NCI-H2081 treated with DMSO at 0.1 percent for 48 hours (cell line): ENCODE data around the gene XAGE2.
"Not testable (repeated sequence)": the region's sequence is repeated elsewhere in the genome, so short reads cannot be mapped to it uniquely, and the experiment has no call there.

Source experiments
- DNase-seq: peaks from one replicate; lab custom pipeline; 2025; lab: John Stamatoyannopoulos, UW

XAGE2 gene, protein sequence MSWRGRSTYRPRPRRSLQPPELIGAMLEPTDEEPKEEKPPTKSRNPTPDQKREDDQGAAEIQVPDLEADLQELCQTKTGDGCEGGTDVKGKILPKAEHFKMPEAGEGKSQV

DNA sequence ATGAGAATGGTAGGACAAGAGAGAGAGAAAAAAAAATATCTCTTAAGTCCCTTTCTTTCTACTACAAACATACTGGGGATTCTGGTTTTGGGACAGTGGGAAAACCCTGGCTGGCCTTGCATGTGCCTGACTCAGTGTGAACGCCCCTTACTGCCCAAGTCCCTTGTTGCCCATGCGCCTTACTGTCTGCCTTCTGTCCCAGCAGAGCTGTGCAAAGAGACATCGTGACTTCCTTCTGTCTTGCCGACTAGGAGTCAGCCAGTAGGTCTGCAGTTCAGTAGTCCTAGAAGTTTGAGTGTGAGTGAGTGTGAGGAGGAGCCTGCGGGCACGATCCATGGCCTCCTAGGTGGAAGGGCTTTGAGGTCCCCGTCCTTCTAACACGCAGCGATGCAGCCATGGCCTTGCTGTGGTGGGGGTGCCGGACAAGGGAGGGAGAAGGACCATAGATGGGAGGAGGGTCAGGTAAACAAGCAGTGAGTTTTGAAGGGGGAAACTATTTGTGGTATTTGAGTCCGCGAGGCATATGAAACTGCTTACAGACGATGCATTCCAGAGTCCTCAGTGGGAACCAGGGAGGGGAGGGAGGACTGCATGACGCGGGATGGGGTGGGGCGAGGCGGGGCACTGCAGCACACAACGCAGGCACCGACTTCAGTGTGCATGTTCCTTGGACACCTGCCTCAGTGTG is at the start of gene XAGE2:
TSS of gene XAGE2 (plus strand) at position 654 of the 688 bp plus-strand sequence. CDS start 994 bp downstream, outside the sequence.
- DNase-seq = no peak

DNA sequence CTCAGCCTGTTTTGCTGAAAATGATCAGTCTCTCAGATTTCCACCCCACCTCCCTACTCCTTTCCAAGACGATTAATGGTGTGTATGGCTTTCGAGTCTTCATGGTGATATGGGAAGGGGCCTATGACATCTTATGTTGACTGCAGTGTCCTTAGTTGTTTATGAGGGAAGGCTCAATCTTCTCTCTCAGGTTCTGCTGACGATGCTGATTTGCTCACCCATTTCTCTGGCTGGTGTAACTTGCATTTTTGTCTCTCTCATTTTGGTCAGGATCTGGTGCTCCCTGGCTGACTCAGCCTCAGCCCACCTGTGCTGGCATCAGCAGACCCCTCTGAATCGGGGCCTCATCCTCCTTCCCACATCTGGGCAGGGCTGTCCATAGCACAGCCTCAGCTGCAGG is 31.4 kb upstream of the XAGE2 start:
- DNase-seq = no peak

DNA sequence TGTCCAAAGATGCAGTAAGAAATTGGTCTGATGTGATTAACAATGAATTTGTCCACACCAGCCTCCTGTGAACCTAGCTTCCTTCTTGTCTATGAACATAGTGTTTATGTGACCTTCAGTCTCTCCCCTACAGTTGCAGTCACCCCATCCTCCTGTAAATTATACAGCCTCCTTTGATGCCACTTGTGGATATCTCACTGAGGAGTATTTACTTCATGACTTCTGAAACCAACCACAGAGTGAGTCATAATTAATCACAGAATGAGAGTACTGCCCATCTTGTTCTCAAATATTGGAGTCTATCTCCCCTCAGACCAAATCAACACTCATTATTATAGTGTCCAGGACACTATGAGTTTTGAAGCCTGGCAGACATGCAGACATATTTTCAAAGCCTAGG is 27.3 kb upstream of the XAGE2 start:
- no peak for DNase-seq

DNA sequence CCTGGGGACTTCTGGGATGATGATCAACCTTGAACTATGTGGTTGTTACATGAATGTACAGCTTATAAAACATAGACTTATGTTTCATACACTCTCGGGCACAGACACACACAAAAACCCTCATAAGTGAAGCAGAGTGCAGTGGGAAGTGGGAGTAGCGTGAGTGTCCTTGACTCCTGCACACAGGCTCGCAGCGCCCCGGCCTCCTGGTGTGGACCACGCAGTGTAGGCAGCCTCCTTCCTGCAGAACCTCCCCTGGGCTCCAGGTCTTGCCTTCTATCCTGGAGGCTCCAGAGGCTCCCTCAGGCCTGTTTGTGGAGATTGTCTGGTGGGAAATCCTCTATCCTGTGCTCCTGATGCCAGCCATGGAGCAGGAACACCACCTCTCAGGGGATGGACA is 25.7 kb upstream of the XAGE2 start:
- DNase-seq = not testable (repeated sequence)

DNA sequence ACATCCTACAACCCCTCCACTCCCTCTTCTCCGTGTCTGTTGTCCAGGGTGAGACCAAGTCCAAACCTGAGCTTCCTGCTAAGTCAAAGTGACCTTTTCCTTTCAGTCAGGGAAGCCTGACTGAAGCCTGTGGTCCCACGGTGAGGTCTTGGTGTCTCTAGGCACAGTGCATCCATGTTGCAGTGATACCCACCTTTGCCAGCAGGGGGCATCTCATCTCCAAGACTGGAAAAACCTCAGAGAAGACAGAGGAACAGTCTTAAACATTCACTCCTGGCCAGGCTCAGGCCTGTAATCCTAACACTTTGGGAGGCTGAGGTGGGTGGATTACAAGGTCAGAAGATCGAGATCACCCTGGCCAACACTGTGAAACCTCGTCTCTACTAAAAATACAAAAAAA is 23.4 kb upstream of the XAGE2 start:
- not testable (repeated sequence) for DNase-seq

DNA sequence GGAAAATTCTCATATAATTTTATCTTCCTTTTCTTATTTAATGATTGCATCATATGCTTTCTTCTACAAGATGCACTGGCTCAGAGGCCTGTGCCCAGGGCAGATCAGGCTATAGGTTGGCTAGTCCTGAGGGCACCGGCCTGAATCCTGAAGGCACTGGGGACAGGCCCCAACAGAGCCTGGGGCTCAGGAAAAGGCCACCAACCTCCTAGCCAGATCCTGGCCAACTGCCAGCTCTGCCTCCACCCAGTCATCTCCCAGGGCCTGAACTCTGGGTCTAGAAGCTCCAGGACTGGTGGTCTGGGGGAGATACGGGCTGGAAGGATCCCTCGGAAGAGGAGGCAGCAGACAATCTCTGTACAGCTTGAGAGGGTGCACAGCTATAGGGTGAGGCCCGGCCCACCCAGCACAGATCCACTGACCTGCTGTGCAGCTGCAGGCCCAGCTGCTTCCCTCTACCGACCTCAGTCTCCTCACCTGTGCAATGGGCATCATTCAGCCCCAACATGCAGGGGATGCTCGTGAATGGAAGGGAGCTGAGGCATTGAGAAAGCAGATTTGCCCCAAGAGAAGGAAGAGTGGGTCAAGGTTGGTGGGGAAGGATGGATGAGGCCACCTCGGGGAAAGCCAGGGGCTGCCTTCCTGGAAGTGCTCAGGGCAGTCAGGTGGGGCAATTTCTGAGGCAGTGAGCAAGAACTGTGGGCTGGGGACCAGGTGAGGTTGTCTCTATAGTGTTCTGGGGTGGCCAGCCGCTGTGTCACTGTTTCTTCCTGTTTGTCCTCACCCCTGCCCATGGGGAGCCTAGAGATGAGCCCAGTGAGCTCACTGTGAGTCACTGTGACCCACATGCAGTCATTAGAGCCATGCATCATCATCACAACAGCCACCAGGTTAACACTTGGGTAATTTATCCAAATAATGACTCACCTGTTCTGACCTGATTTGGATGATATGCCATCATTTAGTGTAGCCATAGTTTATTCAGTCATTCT is 22.4 kb upstream of the XAGE2 start:
- no peak for DNase-seq

DNA sequence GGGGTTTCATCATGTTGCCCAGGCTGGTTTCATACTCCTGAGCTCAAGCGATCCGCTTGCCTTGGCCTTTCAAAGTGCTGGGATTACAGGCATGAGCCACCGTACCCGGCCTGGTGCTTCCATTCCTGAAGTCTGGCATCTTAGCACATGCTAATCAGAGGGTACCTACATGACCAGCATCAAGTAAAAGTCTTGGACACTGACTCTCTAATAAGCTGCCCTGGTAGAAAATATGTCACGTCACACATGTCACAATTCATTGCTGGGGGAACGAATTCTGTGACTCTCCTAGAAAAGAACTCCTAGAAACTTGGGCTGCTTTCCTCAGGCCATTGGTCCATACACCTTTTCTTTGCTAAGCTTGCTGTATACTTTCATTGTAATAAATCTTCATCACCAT is 19.1 kb upstream of the XAGE2 start:
- DNase-seq = no peak

DNA sequence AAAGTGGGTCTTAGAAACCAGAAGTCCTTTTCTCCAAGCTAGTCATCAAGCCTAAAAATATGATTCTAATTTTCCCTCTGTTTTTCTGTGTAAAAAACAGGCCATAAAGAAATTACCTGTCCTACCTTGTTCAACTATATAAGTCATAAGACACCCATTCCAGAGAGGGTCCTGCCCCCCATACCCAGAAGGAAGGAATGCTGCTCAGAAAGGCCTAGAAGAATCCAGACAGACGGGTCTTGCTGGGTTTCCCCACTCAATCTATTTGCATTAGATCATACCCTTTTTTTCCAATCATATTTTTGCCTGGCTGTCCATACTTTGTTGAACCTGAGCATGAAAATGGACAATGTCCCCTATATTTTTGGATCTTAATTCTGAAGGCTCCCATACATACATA is 16.3 kb upstream of the XAGE2 start:
- no peak for DNase-seq

DNA sequence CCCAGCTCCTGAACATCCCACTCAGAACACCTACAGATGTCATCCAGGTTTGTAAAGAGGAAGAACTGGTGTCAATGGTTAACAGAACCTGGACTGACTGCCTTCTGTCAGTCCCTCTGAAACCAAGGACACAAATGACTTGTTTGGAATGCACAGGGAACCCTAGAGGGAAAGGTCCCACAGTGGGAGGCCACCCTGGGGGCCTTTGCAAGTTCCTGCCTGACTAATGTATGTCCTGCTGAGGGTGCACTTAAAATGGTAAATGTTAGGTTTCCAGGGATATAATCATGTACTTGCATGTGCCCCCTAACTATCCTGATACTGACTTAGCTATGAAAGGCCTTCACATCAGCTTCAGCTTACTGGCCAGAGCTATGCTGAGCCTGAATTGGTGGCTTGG is 15.0 kb upstream of the XAGE2 start:
- no peak for DNase-seq

DNA sequence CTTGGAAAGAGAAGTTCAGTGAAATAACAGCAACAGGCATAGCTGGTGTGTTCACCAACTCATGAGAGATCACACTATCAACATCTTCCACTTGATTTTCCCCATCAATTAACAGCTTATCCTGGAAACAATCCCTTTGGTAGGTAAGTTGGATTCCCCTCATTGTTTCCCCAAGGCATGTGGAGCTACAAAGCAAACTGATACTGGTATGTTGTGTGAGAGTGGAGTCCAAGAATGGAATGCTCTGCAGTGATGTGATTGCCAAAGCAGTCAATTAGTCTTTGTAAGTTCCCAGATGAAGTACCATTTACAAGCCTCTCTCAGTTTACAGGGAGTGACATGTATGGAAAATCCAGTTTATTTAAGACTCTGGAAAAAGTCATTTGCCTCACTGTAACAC is 13.7 kb upstream of the XAGE2 start:
- DNase-seq = no peak

DNA sequence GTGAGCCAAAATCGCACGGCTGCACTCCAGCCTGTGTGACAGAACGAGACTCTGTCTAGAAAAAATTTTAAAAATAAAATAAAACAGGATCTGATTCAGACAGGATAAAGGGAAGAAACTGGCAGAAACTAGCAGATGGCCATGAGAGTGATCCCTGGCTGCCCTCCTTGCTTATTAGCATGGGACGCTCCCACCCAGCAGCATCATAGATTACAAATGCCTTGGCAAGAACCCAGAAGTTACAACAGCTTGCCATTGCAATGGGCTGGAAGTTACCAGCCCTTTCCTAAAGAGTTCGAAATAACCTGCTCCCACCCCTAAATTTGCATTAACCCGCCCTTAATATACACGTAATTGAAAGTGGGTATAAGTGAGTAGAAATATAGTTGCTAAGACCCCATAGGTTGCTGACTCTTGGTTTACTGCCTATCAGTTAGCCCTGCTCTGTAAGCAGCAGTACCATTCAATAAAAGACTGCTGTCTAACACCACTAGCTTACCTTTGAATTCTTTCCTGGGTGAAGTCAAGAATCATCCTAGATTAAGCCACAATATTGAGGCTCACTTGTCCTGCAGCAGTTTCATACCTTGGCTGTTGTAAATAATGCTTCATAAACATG is 9.1 kb upstream of the XAGE2 start:
- no peak for DNase-seq

DNA sequence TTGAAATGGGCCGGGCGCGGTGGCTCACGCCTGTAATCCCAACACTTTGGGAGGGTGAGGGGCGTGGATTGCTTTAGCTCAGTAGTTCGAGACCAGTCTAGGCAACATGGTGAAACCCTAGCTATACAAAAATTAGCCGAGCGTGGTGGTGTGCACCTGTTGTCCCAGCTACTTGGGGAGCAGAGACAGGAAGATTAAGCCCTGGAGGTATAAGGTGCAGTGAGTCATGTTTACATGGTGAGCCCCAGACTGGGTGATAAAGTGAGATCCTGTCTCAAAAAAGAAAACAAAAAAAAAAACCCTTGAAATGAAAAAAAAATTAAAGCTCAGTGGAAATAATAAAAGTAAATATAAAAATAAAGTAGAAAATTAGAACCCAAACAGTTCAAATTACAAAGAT is 6.9 kb upstream of the XAGE2 start:
- no peak for DNase-seq

DNA sequence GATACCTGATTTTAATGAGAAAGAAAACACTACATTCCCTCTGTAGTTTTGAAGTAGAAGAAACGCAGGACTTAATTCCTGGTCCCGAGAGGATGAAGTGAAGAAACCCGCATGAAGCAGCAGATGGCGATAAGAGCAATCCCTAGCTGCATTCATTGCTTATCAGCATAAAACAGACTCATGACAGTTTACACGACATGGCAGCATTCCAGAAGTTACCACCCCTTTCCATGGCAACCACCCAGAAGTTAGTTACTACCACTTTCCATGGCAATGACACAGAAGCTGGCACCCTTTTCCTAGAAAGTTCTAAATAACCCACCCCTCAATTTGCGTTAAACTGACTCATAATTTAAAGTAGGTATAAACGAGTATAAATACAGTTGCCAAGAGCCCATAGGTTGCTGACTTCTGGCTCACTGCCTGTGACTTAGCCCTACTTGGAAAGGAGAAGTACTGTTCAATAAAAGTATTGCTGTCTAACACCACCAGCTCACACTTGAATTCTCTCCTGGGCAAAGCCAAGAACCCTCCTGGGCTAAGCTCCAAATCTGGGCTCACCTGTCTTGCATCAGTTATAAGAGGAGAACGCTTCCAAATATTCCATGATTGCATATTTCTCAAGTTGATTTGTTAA is 5.5 kb upstream of the XAGE2 start:
- no peak for DNase-seq

DNA sequence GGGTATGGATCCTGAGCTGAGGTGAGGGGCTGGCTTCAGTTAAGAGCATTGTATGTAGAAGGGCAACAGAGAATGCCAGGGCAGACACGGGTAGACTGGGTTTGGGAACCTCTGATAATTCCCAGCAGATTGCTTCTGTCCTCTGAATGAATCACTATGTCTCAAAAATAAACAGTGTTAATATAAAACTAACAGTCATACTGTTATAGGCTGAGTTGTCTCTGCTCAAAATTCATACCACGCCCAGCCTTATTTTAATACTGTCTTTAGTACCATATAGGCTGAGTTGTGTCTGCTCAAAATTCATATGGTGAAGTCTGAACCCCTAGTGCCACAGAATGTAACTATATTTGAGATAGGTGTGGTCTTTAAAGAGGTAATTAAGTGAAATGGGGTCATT is 10.0 kb downstream of the XAGE2 start:
- DNase-seq = no peak

DNA sequence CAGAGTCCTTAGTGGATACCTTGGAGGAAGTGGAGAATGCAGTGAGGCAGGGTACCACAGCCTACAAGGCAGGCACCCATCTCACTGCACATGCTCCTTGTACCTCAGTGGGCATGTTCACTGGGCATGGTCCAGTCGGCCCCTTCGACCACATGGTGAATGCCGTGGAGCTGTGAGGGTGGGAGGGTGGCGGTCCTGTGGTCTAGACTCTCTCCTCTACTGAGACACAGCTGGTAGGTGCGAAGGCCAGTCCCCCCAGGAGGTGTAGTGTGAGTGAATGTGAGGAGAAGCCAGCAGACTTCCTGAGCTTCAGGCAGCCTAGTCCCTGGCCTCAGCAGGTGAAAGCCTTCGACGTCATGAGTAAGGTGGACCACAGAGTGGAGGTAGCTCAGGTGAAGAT is 12.2 kb downstream of the XAGE2 start:
- no peak for DNase-seq

DNA sequence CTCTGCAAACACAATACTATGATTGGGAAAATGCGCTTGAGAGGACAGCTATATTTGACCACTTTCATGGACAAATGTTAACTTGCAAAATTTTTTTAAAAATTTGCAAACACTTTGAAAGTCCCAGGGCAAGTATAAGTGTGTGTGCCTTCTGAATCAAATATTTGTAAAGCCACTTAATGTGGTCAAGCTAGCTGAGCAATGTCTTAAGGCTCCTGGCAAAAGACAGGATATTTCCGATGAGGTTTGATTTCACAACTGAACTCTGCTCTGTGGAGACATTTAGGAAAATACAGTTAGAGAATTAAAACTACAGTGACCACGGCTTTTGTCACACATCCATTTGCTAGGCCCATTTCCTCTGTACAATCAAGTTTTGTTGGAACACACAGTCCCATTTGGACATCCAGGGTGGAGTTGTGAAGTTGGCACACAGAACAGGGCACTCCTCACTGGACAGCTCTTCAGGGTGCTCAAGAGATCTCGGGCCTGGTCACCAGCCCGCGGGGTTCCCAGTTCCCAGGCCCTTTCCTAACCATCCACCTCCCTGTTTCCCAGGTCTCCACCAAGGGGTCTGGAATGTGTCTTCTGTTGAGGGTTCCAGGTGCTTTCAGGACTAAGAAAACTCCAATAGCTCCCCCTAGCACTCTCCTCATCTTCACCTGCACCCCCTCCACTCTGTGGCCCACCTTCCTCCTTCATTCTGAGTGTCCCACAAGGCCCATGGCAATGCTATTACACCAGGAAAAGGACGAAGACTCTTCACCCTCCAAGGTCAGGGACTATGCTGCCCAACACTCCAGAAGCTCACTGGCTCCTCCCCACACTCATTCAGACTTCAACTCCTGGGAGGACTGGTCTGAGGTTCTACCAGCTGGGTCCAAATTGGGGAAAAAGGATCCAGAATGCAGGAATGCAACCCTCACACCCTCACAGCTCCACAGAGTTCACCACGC is 41.9 kb downstream of the XAGE2 start:
- no peak for DNase-seq

DNA sequence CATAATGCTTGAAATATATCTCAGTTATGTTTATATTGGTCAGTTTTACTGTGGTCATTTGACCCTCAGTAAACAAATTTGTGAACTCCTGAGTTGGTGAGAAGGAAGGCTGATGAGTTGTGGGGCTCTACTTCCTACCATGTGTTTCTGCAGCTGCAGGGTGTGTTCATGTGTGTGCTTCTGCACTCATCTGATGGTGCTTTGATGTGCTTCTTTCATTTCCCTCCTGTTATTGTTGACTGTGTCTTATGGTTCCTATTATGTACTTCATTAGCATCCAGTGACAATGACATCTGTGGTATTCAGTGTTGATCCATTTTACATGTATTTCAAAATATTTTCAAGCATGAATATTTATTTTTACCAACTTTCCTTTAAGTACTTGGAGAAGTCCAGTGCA is 46.5 kb downstream of the XAGE2 start:
- DNase-seq = no peak

DNA sequence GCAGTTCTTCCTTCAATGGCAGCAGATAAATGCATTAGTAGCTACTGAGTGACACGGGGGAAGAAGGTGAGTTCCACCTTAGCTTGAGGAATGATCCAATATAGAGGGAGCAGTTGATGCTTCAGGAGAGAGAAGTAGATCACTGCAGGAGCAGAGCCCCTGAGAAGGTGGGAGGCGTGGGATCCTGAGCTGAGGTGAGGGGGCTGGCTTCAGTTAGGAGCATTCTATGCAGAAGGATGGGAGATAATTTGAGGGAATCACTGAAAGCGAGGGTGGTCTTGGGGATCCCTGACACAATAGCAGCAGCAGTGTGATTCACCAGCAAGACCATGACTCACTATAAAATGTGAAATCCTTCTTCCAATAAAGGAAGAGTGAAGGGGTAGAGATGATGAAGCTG is 48.0 kb downstream of the XAGE2 start:
- no peak for DNase-seq

DNA sequence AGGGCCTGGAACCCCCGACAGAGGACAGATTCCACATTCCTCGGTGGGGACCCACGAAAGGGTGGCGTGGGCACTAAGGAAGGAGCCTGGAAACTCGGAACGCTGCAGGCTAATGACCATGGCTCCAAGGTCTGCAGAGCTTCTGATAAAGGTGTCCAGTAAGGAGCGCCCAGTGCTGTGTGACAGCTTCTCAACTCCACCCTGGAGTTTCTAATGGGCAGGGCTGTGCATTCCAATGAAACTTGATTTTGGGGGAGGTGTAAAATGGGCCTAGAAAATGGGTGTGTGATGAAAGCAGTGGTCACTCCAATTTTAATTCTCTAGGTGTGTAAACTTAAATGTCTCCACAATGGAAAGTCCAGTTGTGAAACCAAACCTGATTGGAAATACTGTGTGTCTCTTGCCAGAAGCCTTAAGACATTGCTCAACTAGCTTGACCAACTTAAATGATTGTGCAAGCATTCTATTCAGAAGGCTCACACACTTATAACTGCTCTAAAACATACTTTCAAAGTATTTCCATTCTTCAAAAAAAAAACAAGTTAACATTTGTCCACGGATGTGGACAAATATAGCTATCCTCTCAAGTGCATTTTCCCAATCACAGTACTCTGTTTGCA is 52.1 kb downstream of the XAGE2 start:
- DNase-seq = no peak

DNA sequence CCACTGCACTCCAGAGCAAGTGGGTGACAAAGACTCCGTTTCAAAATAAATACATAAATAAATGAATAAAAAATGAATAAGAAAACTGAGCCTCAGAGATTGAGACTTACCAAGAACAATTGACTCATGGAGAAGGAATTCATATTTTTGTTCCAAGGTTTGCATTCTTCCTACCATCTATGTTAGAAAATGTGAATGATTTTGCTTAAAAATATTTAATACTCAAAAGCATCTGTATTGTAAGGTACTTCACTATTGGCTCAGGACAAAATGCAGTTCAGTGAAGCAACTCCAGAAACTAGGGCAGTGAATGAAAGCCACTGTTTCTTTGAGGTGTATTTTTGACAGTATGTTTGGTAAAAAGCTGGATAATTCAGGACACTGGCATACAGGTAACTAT is 54.1 kb downstream of the XAGE2 start:
- DNase-seq = no peak

DNA sequence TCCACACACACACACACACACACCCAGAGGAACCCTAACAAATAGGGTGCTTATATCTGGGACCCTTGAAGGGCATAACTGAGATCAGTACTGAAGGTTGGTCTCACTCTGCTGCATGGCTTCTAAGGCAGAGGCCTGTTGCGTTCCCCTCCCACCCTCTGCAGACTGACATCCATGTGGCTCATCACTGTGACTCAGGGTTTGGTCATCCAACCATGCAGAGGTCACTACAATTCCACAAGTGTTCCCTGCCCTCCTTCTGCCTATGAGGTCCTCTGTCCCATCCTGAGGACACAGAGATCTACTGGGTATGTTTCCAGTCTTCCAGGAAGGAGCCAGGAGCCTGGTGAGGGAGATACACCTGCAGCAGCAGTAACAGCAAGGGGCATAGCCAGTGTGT is 55.8 kb downstream of the XAGE2 start:
- DNase-seq = no peak
